Nucleus accumbens (tissue), 56 donors: ENCODE measurements around the gene SOX11.
A peak's percentile ranks its signal among the peaks of the same experiment; 100 is the strongest.
"Not testable (repeated sequence)": the region's sequence is repeated elsewhere in the genome, so short reads cannot be mapped to it uniquely, and the experiment has no call there.

ENCODE experiments used
- DNase-seq, 56 donors: peaks; one replicate each; lab custom pipeline; 2025; lab: John Stamatoyannopoulos, UW

SOX11 gene

DNA sequence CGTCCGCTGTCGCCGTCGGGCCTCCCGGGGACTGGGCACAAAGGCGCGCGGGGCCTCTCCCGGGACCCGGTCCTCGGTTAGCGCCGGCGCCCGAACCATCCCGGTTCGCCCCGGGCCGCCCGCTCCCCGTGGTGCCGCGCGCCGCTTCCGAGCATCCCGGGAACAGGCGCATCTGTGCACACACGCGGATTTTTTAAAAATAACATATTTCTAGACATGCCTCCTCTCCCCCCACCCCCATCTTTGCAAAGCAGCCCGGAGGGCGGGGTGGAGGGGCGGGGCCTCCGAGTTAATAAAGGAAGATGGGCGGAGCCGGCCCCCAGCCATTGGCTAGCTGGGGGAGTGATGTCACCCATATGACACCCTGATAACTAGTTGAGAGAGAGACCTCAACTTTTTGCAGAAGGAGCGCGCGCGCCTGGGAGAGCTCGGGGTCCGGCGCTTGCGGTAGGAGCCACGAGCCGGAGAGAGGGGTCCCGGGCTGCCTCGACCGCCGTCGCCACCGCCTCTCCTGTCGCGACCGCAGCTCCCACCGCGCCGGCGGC is at the start of gene SOX11:
Gene SOX11, plus strand, starts transcription at position 400 of the 545 bp plus-strand sequence. CDS start 338 bp downstream, outside the sequence.
- peak in 48 of 56 donors; percentile 31 to 92 (median 69) for DNase-seq

DNA sequence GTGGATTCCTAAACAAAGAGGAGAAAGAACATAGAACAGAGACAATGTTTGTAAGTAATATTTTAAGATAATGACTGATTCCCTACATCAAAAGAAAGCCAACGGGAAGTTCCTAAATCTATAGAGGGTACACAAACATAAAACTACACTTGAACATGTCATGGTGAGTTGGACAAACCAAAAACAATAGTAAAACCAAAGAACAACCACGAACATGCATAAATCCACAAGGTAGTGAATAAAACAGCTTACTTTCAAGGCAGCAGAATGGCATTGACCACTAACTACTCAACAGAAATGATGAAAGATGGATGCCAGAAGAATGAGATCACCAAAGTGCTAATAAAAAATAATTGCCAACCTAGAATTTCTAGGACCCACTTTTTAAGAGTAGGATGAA is 39.5 kb upstream of the SOX11 start:
- not testable (repeated sequence) for DNase-seq

- DNase-seq, result not testable (repeated sequence)
These were observed 38.4 kb upstream of the SOX11 start for GRCh38 chr2:5653756-5654155.

GRCh38 chr2:5657231-5657630 is 35.0 kb upstream of the SOX11 start:
- DNase-seq, result no peak

DNA sequence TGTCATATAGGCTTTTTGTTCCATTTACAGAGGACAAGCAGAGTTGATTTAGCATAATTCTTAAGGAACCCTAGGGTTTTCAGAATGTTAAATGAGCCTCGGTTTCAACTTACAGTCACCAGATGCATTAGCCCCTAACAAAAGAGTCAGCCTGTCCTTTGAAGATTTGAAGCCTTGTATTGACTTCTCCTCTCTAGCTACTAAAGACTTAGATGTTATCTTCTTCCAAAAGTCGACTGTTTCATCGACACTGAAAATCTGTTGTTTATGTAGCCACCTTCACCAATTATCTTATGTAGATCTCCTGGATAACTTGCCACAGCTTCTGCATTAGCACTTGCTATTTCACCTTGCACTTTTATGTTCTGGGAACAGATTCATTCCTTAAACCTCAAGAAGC is 31.6 kb upstream of the SOX11 start:
- no peak for DNase-seq

DNA sequence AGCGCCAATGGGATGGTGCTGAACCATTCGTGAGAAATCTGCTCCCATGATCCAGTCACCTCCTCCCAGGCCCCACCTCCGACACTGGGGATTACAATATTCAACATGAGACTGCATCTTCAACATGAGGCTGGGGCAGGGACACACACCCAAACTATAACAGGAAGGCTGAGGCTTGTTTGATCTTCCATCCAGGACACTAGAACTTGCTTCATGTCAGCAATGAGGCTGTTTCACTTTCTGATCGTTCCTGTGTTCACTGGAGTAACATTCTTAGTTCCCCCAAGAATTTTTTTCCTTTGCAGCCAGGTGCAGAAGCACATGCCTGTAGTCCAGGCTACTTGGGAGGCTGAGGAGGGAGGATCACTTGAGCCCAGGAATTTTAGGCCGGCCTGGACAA is 30.8 kb upstream of the SOX11 start:
- DNase-seq, result no peak

GRCh38 chr2:5664278-5664681 is 27.9 kb upstream of the SOX11 start:
- DNase-seq, result no peak

DNA sequence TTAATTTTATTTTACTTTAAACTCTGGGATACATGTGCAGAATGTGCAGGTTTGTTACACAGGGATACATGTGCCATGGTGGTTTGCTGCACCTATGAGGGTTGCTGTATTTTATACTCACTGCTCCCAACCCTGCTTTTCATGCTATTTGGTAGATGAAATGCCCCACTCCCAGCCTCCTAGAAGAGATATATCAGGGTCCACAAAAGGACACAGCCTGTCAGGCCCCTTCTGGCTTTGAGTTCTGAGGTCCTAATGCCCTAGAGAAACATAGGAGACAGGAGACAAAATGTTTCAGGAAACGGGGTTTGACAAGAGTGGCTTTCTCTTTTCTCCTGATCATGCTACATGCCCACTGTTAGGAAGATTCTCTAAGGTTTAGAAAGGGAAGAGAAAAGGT is 27.1 kb upstream of the SOX11 start:
- no peak for DNase-seq

DNA sequence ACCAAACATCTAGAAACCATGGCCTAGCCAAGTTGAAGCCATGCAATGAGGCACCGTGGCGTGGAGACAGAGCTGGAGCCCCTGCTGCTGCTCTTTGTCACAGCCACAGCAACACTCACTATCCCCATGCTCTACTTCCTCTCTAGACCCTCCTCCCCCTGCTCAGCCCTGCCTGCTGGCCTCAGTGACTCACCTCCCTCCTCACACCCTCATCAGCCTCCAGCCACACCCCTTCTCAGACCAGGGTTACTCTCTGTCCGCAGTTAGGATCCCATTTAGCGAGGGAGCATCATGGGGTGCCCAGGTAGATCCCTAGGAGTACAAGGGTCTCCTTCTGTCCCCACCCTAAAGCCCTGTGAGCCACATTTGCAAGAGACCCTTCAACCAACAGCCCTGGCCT is 25.4 kb upstream of the SOX11 start:
- DNase-seq, result no peak

- DNase-seq, result not testable (repeated sequence)
These were observed 24.5 kb upstream of the SOX11 start for GRCh38 chr2:5667655-5668054.

- DNase-seq, result no peak
These were observed 23.4 kb upstream of the SOX11 start for GRCh38 chr2:5668682-5669250.

DNA sequence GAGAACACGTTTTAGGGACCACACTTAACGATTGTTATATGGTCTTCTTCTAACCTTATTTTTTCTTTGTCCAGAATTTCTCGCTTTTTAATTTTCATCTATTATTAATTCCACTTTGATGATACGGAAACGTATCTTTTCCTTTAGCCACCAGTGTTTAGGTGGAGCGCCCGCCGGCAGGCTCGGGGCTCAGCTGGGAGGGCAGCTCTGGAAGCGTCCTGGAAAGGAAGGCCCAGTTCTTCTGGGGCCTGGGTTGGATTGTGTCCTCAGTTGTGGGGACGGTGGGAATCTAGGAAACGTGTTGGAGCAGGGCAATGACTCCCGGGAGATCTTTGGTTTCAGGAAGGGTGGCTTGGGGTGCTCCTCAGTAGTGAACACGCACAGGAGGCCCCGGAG is 19.4 kb upstream of the SOX11 start:
- DNase-seq, result no peak

DNA sequence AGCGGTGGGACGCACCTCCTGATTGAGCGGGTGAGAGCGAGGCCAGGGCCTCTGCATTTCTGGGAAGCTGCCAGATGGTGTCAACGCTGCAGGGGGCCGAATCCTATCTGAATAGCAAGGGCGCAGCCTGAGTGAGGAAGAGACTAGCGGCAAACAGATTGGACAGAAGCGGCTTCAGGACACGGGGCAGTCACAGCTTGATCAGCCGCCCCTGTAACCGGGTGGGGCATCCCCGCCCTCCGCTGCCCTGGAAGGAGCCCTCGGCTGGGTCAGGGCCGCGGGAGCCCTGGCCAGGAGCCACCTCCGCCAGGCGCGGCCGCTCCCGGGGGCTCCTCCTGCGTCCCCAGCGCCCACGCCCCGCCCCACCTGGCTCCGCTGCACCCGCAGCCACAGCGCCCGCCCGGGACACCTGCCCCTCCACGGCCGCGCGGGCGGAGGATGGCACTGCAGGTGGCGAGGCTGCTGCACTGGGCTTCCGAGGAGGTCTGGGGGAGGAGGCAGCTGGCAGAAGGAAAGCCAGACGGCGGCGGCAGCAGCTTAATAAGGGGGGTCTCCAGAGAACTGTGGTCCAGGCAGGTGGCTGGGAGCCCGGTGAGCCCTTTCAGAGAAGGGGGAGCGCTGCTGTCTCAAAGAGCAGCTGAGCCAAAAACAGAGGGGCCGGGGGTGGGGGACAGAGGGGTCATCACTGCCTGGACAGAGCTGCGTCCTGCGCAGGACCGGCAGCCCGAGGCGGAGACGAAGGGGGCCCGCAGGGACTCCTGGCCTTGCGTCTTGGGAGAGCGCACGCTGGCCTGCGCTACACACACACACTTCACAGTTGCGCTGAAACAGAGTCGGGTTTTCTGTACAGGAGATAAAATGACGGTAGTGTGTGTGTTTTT is 18.8 kb upstream of the SOX11 start:
- DNase-seq, result peak in 2 of 56 donors; percentile 7 to 46

DNA sequence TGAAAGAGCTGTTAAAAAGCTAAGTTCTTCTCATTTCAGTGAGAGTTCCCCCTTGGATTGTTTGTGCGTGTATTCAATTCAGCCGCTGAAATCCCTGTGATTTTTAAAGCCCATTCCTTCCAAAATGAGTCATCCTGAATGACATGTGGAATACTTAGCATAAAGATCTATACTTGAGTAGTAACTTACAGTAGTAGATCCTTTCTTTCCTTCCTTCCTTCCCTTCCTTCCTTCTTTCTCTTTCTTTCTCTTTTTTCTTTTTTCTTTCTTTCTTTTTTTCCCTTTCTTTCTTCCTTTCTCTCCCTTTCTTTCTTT is 18.2 kb upstream of the SOX11 start:
- DNase-seq, result no peak

DNA sequence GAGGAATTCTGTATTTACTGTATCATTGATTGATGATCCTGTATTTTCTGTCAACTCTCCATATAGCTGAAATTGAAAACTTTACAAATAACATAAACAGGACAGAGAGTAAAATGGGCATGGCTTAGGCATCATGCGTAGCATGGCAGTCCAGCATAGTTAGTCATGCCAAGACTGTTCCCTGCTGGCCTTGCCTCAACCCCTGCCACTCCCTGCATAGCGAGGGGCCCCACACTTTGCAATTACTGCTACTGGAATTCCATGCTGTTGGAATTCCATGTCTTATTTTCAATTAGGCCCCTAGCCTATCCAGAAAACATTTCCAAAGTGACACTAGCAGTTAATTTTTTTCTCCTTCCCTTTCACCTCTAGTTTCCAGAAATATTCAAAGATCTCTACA is 15.1 kb upstream of the SOX11 start:
- DNase-seq, result no peak

- no peak for DNase-seq
These were observed 8.7 kb upstream of the SOX11 start for GRCh38 chr2:5683471-5683870.

DNA sequence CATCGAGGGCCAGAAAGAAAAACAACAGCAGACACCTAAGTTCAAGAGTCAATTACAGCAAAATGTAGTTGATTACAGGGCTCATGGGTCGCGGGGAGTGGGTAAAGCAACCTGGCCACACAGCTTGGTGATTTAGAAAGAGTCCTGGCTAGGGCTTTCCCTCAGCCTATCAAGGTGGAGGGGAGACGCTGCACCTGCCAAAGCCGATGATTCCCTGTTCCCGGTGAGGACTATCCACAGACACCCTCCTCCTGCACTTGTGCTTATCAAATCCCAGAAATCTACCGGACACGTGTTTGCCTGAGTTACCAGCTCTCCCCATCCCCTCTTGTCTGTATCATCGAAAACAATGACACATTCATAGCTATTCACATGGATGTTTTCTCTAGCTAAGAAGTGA is 7.0 kb upstream of the SOX11 start:
- no peak for DNase-seq

DNA sequence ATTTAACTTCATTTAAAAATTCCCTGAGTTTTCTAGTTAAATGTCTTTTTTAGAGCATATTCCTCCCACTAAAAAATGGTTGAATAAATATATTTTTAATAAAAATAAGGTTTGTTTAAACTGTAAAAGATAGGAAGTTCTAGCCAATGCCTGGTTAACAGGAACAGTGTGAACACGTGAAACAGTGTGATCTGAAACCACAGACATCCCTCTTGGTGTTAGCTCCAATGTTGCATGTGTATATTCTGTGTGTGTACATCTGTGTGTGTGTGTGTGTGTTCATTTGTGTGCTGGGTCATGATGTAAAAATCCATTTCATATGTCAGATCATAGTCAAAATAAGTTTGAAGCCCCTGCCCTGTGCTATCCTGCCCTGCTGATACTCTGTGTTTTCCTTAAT is 6.1 kb upstream of the SOX11 start:
- DNase-seq, result no peak

DNA sequence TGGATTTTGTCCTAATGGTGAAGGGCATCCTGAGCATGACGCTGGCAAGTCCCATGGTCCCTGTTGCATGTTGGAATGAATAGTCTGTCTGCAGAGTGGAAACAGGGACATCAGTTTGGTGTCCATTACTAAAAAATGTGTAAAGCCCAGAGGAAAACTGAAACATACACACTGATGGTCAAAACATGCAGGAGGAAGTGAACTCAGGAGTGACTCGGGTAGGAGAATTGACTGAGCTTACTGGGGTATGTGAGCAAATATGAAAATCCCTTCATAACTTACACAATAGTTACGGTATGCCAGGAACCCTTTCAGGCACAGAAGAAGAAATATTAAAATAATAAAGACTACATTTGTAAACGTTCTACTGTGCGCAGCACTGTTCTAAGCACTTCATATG is 5.6 kb upstream of the SOX11 start:
- DNase-seq, result no peak

- no peak for DNase-seq
These were observed 2.4 kb upstream of the SOX11 start for GRCh38 chr2:5689750-5690149.

DNA sequence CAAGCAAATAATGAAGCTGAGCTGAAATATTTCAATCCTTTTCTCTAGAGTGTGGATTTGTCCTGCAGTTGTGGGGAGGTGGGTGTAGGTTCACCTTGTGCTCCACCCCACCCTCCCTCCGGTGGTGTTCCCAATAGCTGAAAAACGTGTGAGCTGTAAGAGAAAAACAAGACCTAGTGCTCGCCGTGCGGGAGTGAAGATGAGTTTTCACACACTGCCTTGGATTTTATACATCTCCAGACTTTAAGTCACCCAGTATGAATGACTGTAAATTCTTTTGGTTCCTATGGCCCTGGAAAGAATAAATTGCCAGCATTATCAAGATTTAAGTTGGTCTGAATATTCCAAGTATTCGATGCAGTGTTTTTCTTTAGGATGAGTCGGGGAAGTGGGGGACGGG is 1.9 kb upstream of the SOX11 start:
- peak in 7 of 56 donors; percentile 2 to 28 (median 15) for DNase-seq

- peak in 7 of 56 donors; percentile 9 to 43 (median 19) for DNase-seq
These were observed 1.4 kb upstream of the SOX11 start for GRCh38 chr2:5690718-5691220.
